ENCODE results near the gene HPS3. TPM values are rescaled to one million over a fixed set of nuclear protein-coding genes. Genes with fewer than 3 reads are reported as not detected.

Gene HPS3
- total and polyA plus RNA-seq, 5 donors: 4.1 to 9.7 (median 7.7) TPM

DNA sequence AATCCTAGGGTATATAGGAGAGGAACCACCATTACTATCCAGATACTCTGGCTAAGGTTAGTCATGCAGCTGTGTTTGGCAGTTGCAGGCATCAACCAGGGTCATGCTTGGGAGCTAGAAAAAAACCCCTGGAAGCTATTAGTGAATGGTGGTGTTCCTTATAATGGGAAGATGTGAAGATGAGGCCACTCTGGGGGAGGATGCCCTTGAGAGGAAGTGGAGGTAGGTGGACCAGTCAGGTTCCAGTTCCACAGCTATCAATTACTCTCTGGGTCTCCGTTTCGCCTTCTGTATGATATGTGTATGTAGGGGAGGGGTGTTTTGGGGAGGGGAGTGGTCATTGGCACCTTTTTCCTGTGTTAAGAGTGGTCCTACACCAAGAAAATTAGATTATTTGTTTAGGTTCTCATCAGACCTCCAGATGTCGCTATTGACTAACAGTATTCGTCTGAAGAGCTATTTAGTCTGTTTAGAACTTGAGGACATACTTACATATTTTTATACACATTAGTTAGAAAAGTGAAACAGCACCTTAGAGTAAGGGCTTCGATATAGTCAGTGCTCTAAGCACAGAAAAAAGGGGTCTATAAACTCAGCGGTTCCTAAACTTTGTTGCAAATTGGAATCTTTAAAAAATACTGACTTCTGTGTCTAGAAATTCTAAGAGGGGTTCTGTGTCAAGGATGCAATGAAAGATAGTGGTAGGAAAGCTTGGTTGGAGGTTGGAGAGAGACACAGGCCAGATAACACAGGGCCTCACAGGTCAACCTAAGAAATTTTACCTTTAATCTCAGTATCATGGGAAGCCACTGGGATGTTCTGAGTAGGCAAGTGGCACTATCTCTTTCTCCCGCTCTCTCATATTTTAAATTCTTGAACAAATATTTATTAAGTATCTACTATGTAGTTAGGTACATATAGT lies 9.1 kb upstream of the HPS3 start:
- Histone ChIP-seq H3K27ac (ENCODE audit: low read length) (no peak overlapping the region), H3K27me3 (ENCODE audit: control insufficient read depth, insufficient read depth) (no peaks in the 10 kb centered on the region), H3K9me3 (ENCODE audit: control insufficient read depth, low read length) (no peaks in the 10 kb centered on the region), H3K4me3 (ENCODE audit: low read length) (no peak overlapping the region), H3K4me1 (ENCODE audit: control insufficient read depth, insufficient read depth, low read length) (no peaks in the 10 kb centered on the region)
- ATAC-seq: peak; percentile 74 to 77
- DNase-seq: no peak
- 16% methylated on average over 7 of the region's 7 CpGs for WGBS
- intact Hi-C loops (cut with DNase I): loop anchor here in 3 of 4 donors (2.0 to 10.0 kb wide), 4 partner anchors 152 to 364 kb away; no protein-coding TSS in a partner anchor

DNA sequence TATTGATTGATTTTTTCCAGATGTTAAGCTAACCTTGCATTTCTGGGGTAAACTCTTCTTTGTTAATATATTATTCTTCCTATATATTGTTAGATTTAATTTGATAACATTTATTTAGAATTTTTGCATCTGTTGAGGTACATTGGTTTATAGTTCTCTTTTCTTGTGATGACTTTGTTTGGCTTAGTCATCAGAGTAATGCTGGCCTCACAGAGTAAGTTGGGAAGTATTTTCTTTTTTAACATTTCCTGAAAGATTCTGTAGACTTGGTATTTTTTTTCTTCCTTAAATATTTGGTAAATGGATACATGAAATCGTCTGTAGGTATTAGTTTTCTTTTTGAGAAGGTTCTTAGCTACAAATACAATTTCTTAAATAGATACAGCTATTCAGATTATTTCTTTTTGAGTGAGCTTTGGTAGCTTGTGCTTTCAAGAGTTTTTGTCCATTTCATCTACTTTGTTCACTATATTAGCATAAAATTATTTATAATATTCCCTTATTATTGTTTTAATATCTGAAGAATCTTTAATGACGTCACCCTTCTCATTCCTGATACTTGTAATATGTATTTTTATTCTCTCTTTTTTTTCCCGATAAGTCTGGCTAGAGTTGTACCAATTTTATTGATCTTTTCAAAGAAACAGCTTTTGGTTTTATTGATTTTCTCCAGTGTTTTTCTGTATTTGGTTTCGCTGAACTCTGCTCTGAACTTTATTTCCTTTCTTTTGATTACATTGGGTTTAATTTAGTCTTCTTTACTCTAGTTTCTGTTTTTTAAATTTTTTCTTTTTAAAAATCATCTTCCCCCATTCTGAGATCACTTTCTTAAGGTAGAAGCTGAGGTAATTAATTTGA lies 6.5 kb upstream of the HPS3 start:
- Histone ChIP-seq H3K27ac (ENCODE audit: low read length) (no peak overlapping the region), H3K4me1 (ENCODE audit: control insufficient read depth, insufficient read depth, low read length) (no peaks in the 10 kb centered on the region), H3K9me3 (ENCODE audit: control insufficient read depth, low read length) (no peaks in the 10 kb centered on the region), H3K4me3 (ENCODE audit: low read length) (no peak overlapping the region), H3K27me3 (ENCODE audit: control insufficient read depth, insufficient read depth) (no peaks in the 10 kb centered on the region)
- no peak for DNase-seq
- intact Hi-C loops (cut with DNase I): loop anchor here in 3 of 4 donors (5.0 to 10.0 kb wide), 3 partner anchors 149 to 362 kb away; no protein-coding TSS in a partner anchor
- ATAC-seq: no peak
- WGBS: 87% methylated on average over 4 of the region's 4 CpGs

DNA sequence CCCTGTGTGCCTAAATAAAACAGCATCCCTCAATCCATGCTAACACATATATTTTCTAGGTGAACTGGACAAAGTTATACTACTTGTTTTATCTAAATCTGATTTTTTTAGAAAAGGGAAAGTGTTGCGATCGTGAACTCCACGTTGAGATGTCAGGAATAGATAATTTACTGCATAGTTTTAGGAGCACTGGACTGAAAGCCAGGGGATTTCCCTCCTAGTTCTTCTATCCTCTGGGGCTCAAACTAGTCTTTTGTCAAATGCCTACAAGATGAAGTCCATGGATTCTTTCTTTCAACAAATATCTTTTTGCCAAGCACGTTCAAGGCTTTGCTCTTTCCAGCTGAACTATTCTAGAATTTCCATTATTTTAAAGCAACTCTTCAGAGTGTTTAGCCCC lies 617 bp upstream of the HPS3 start:
- H3K4me1 ChIP-seq (ENCODE audit: control insufficient read depth, insufficient read depth, low read length): no peaks in the 10 kb centered on the region
- 9% methylated on average over 4 of the region's 4 CpGs for WGBS
- ATAC-seq: no peak
- no peak overlapping the region for H3K27ac ChIP-seq (ENCODE audit: low read length)
- no peaks in the 10 kb centered on the region for H3K27me3 ChIP-seq (ENCODE audit: control insufficient read depth, insufficient read depth)
- DNase-seq: no peak
- peak overlapping the region; percentile 87 for H3K4me3 ChIP-seq (ENCODE audit: low read length)
- no peaks in the 10 kb centered on the region for H3K9me3 ChIP-seq (ENCODE audit: control insufficient read depth, low read length)
- intact Hi-C loops (cut with DNase I): loop anchor here in 3 of 4 donors (5.0 to 10.0 kb wide), 3 partner anchors 143 to 356 kb away; no protein-coding TSS in a partner anchor

DNA sequence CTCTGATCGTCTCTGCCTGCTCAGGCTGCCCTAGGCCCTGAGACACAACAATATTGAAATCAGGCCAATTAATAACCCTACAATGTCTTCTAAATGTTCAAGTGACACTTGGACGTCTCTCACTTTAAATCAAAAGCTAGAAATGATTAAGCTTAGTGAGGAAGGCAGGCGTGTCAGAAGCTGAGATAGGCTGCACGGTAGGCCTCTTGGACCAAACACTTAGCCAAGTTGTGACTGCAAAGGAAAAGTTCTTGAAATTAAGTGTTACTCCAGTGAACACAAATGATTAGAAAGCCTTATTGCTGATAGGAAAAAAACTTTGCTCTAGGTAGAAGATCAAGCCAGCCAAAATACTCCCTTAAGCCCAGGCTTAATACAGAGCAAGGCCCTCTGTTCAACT lies 2.2 kb downstream of the HPS3 start:
- ATAC-seq: no peak
- DNase-seq: no peak
- intact Hi-C loops (cut with DNase I): no loop called here
- H3K27me3 ChIP-seq (ENCODE audit: control insufficient read depth, insufficient read depth): no peaks in the 10 kb centered on the region
- no peaks in the 10 kb centered on the region for H3K4me1 ChIP-seq (ENCODE audit: control insufficient read depth, insufficient read depth, low read length)
- no peaks in the 10 kb centered on the region for H3K9me3 ChIP-seq (ENCODE audit: control insufficient read depth, low read length)
- WGBS: 27% methylated on average over 4 of the region's 4 CpGs
- H3K4me3 ChIP-seq (ENCODE audit: low read length): peak overlapping the region; percentile 9
- no peak overlapping the region for H3K27ac ChIP-seq (ENCODE audit: low read length)

DNA sequence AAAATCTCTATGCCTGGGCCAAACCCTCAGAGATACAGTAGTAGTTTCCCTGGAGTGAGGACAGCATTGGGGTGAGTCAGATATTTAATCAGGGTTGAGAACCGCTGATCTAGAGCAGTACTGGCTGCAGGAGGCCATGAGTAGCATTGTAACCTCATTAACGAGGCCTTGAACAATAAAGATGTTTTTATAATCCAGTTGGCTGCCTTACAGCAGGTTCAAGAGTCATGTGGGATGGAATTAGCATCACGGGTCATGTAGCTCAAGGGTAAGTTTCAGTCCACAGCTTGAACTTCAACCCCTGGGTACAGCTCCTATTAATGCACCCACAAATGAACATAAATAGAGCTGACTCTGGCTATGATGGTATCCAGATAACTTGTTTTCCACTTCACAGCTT lies 5.1 kb downstream of the HPS3 start:
- H3K4me3 ChIP-seq (ENCODE audit: low read length): no peak overlapping the region
- no peak overlapping the region for H3K27ac ChIP-seq (ENCODE audit: low read length)
- 62% methylated on average over 3 of the region's 3 CpGs for WGBS
- H3K4me1 ChIP-seq (ENCODE audit: control insufficient read depth, insufficient read depth, low read length): no peaks in the 10 kb centered on the region
- H3K27me3 ChIP-seq (ENCODE audit: control insufficient read depth, insufficient read depth): no peaks in the 10 kb centered on the region
- no peak for DNase-seq
- no peaks in the 10 kb centered on the region for H3K9me3 ChIP-seq (ENCODE audit: control insufficient read depth, low read length)
- intact Hi-C loops (cut with DNase I): no loop called here
- no peak for ATAC-seq

DNA sequence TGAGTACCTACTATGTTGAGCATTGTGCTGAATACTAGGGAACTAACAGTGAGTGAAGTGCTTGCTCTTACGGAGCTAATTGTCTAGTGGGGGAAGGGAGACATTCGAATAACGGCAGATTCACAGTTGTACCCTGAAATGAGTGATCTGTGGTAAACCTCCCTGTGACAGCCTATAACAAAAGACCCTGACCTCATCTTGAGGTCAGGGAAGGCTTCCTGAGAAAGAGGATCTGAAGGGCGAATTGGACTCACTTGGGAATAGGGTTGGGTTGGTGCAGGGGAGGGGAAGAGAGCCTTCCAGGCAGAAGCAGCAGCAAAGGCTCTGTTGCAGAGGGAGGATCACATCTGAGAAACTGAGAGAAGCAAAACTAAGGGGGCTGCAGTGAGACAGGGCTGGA lies 13.2 kb downstream of the HPS3 start:
- Histone ChIP-seq H3K9me3 (ENCODE audit: control insufficient read depth, low read length) (no peaks in the 10 kb centered on the region), H3K4me1 (ENCODE audit: control insufficient read depth, insufficient read depth, low read length) (no peaks in the 10 kb centered on the region), H3K27me3 (ENCODE audit: control insufficient read depth, insufficient read depth) (no peaks in the 10 kb centered on the region), H3K4me3 (ENCODE audit: low read length) (no peak overlapping the region), H3K27ac (ENCODE audit: low read length) (no peak overlapping the region)
- DNase-seq (no peak), ATAC-seq (no peak)
- intact Hi-C loops (cut with DNase I): no loop called here
- 80% methylated on average over 4 of the region's 4 CpGs for WGBS

DNA sequence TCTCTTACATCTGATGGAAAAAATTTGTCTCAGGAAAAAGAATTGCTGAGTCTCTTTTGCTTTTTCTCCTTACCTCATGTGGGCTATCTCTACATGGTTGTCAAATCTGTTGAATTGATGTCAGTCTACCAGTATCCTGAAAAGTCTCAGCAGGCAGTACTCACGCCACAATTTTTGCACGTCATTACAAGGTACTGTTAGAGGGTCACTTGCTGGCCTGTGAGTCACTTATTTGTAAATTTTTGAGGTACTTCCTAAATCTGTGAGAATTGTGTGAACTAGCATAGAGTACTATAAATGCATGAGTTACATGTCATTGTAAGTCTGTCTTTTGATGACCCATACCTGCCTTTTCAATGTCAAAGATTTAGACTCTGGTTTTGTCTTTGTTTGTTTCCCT lies 15.9 kb downstream of the HPS3 start:
- intact Hi-C loops (cut with DNase I): no loop called here
- DNase-seq: no peak
- Histone ChIP-seq H3K4me1 (ENCODE audit: control insufficient read depth, insufficient read depth, low read length) (no peaks in the 10 kb centered on the region), H3K4me3 (ENCODE audit: low read length) (no peak overlapping the region), H3K27ac (ENCODE audit: low read length) (no peak overlapping the region), H3K9me3 (ENCODE audit: control insufficient read depth, low read length) (no peaks in the 10 kb centered on the region), H3K27me3 (ENCODE audit: control insufficient read depth, insufficient read depth) (no peaks in the 10 kb centered on the region)
- WGBS: 81% methylated on average over 2 of the region's 2 CpGs
- peak in 1 of 2 donors; percentile 35 for ATAC-seq

DNA sequence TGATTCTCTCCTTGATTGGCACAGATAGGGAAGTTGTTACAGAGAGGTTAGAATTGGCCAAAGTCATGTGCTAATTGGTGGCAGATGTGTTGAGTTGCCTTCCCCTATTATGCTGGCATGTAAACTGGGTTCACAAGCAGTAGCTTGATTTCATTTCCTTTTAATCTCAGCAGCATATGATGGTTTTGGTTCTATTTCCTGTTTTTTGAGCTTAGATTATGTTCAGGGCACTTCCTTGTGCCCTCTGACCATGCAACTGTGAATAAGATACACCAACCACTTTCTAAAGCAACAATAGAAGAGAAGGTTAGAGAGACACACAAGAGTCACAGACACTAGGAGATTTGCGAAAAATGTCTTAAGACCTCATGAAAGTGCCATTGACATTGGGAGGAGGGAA lies 16.5 kb downstream of the HPS3 start:
- intact Hi-C loops (cut with DNase I): no loop called here
- H3K27ac ChIP-seq (ENCODE audit: low read length): no peak overlapping the region
- DNase-seq: no peak

DNA sequence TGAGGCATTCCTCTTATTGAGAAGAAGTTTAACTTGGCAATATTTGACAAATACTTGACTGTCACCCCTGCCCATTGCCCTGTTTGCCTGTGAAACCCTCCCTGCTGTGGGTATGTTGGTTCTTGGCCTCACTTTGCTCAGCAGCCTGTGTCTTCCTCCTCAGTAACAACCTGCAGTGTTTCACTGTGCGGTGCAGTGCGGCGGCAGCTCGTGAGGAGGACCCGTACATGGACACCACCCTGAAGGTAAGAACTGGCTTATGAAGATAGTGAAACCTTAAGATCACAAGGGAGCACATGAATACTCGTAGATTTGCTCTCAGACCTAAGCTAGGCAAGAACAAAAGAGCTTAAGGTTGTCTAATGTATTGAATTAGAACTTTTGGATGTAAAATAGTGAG lies 21.0 kb downstream of the HPS3 start:
- no peak for DNase-seq
- 98% methylated on average over 6 of the region's 6 CpGs for WGBS
- intact Hi-C loops (cut with DNase I): no loop called here

More for the DNA sequence above, 16.5 kb downstream of the HPS3 start:
- no peaks in the 10 kb centered on the region for H3K4me1 ChIP-seq (ENCODE audit: control insufficient read depth, insufficient read depth, low read length)
- no peaks in the 10 kb centered on the region for H3K9me3 ChIP-seq (ENCODE audit: control insufficient read depth, low read length)
- WGBS: 93% methylated on average over 1 of the region's 1 CpG
- H3K27me3 ChIP-seq (ENCODE audit: control insufficient read depth, insufficient read depth): no peaks in the 10 kb centered on the region
- H3K4me3 ChIP-seq (ENCODE audit: low read length): no peak overlapping the region
- ATAC-seq: peak; percentile 57 to 59

DNA sequence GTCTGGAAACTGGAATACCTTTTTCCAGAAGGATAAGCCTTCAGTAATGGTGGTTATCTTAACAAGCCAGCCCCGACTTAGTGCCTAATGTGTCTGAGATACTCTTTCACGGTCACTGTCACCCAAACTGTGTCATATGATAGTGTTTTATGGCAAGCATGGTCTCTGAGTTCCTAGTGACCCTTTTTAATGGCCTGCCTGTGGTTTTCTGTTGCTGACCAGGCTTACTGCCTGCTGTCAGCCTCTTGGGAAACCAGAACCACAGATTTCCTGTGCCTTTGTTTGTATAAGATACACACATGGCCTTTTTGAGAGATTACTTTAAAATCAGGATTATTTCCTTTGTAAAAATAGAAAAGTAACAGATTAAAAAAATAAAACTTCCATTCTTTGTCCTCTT lies 22.4 kb downstream of the HPS3 start:
- DNase-seq (no peak), ATAC-seq (peak; percentile 56 to 81)
- H3K4me3 ChIP-seq (ENCODE audit: low read length): no peak overlapping the region
- 59% methylated on average over 2 of the region's 2 CpGs for WGBS
- H3K27me3 ChIP-seq (ENCODE audit: control insufficient read depth, insufficient read depth): no peaks in the 10 kb centered on the region
- H3K4me1 ChIP-seq (ENCODE audit: control insufficient read depth, insufficient read depth, low read length): no peaks in the 10 kb centered on the region
- no peak overlapping the region for H3K27ac ChIP-seq (ENCODE audit: low read length)
- intact Hi-C loops (cut with DNase I): no loop called here
- no peaks in the 10 kb centered on the region for H3K9me3 ChIP-seq (ENCODE audit: control insufficient read depth, low read length)

More for the DNA sequence above, 21.0 kb downstream of the HPS3 start:
- Histone ChIP-seq H3K4me1 (ENCODE audit: control insufficient read depth, insufficient read depth, low read length) (no peaks in the 10 kb centered on the region), H3K27me3 (ENCODE audit: control insufficient read depth, insufficient read depth) (no peaks in the 10 kb centered on the region), H3K4me3 (ENCODE audit: low read length) (no peak overlapping the region), H3K9me3 (ENCODE audit: control insufficient read depth, low read length) (no peaks in the 10 kb centered on the region), H3K27ac (ENCODE audit: low read length) (no peak overlapping the region)
- ATAC-seq: peak in 1 of 2 donors; percentile 11

DNA sequence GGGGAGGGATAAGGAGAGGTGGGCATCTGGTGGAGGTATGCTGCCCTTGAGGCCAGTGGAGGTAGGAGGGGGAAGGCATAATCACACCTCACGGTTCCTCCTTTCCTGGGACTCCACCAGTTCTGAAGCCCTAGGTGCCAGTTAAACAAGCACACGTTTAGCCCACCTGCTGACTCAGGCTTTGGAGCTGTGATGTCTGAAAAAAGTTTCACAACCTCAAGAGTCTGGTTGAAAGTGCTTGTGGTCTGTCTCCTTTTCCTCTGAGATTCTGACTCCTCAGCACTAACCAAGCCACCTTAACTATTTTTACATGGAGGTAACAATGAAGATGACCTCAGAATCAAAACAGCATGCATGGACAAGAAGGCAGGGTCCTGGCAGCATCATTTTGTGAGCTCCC lies 23.0 kb downstream of the HPS3 start:
- 62% methylated on average over 2 of the region's 2 CpGs for WGBS
- DNase-seq (no peak), ATAC-seq (peak in 1 of 2 donors; percentile 36)
- Histone ChIP-seq H3K9me3 (ENCODE audit: control insufficient read depth, low read length) (no peaks in the 10 kb centered on the region), H3K27me3 (ENCODE audit: control insufficient read depth, insufficient read depth) (no peaks in the 10 kb centered on the region), H3K4me3 (ENCODE audit: low read length) (no peak overlapping the region), H3K4me1 (ENCODE audit: control insufficient read depth, insufficient read depth, low read length) (no peaks in the 10 kb centered on the region), H3K27ac (ENCODE audit: low read length) (no peak overlapping the region)
- intact Hi-C loops (cut with DNase I): no loop called here
